ENCODE results near the gene WFDC5.

WFDC5 gene

GRCh38 chr20:45118028-45118427 is 3.1 kb upstream of the WFDC5 start:
- DNase-seq: no peak
- in situ Hi-C loops (cut with HindIII; ENCODE audit: low pct_ligation_motif_present, low pct_unique_long_range_greater_than_20kb, low sequenced_read_pairs): no loop called here

GRCh38 chr20:45117581-45117980 is 2.6 kb upstream of the WFDC5 start:
- DNase-seq: no peak
- in situ Hi-C loops (cut with HindIII; ENCODE audit: low pct_ligation_motif_present, low pct_unique_long_range_greater_than_20kb, low sequenced_read_pairs): no loop called here

DNA sequence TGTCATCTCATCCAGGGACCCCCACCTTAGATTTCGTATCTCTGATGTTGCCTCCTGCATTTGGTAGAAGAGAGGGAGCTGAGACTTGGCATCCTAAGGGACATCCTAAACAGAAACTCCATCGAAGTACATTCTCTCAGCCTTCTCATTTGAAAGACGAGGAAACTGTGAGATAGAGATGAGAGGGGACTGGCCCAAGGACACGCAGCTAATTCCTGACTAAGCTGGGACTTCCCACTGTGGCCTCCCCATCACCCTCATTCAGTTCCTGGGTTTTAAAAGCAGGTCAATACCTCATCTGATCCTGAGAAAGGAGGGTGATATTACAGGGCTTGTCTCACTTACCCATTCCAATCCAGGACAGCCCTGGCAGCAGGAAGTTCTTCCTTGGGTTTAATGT is 855 bp upstream of the WFDC5 start:
- DNase-seq: no peak
- in situ Hi-C loops (cut with HindIII; ENCODE audit: low pct_ligation_motif_present, low pct_unique_long_range_greater_than_20kb, low sequenced_read_pairs): no loop called here

- in situ Hi-C loops (cut with HindIII; ENCODE audit: low pct_ligation_motif_present, low pct_unique_long_range_greater_than_20kb, low sequenced_read_pairs): no loop called here
These were observed 406 bp upstream of the WFDC5 start for GRCh38 chr20:45115386-45115774.

DNA sequence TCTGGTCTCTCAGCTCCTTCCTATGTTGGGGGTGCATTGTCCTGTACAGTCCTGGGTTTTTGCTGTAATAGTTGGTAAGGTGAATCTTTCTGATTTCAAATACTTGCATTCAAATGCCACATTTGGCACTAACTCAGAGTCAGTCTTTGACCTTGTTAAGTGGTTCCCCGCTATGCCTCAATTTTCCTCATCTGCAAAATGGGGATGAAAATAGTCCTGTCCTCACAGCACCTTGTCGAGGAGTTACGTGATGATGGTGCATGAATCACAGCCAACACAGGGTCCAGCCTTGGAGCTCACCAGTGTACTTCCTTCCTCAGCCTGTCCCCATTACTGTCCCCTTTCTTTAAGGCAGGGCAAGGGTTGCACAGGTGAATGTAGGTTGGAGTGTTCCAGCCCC is 1.1 kb downstream of the WFDC5 start:
- in situ Hi-C loops (cut with HindIII; ENCODE audit: low pct_ligation_motif_present, low pct_unique_long_range_greater_than_20kb, low sequenced_read_pairs): no loop called here
- no peak for DNase-seq

More at GRCh38 chr20:45115386-45115774, 406 bp upstream of the WFDC5 start:
- DNase-seq: no peak

DNA sequence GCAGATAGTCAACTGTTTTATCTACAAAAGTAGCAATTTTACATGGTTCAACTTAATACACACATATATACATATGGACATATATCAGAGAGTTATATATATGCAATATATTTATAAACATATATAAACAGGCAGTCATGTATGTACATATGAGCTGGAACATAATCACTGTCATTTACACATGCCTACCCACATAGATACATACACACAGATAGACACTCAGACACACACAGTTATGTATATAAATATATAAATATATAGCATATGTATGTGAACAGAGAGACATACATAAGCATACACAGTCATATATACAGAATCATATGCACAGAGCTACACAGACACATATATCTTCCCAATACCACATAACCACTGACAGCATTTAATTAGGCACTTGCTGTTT is 2.2 kb downstream of the WFDC5 start:
- DNase-seq: no peak
- in situ Hi-C loops (cut with HindIII; ENCODE audit: low pct_ligation_motif_present, low pct_unique_long_range_greater_than_20kb, low sequenced_read_pairs): no loop called here

DNA sequence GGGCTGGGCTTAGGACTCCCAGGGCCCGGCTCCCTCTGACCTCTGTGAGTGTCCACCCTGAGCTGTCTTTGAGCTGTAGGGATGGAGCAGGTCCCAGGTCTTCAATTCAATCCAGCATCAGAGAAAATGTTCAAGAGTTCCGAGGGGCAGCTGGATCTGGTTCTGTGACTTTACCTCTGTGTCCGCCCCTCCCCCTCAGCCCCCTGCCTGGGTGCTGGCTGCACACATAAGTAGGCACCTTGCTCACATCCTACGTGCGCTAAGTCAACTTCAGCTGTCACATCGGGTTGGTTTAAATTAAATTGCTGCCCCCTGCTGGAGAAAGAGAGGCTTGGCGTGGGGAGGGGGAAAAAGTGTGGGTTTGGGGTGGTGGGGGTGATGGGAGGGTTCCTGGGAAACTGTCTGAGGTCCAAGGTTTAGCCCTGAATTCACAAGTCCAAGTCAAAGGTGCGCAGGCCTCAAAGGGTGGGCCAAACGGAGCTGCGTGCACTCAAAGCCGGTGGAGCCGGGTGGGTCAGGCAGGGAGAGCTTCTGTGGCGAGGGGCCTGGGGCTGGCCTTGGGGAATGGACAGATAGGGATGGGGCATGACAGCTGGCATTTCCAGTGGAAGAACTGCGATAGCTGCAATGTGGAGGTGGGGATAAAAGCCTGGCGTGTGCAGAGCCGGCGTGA is 3.0 kb downstream of the WFDC5 start:
- in situ Hi-C loops (cut with HindIII; ENCODE audit: low pct_ligation_motif_present, low pct_unique_long_range_greater_than_20kb, low sequenced_read_pairs): no loop called here
- DNase-seq: peak; percentile 24

GRCh38 chr20:45111285-45111684 is 3.7 kb downstream of the WFDC5 start:
- DNase-seq: no peak
- in situ Hi-C loops (cut with HindIII; ENCODE audit: low pct_ligation_motif_present, low pct_unique_long_range_greater_than_20kb, low sequenced_read_pairs): no loop called here

DNA sequence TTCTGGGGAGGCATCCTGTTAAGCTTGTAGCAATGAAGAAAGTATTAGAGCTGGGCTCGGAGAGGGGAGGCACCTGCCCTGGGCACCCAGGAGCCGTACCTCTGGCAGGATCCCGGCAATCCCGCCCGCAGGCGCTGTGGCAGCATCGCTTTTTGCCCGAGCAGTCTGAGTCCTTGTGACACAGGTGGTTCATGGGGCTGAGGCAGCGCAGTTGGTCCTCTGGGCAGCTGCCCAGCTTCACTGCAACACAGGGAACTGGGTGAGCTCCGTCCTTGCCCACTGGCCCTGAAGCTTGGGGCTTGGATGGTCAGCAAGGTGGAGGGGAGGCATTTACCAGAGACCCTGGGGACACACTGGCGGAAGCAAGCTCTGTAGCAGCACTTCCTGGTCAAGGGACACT is 4.7 kb downstream of the WFDC5 start:
- DNase-seq: no peak
- in situ Hi-C loops (cut with HindIII; ENCODE audit: low pct_ligation_motif_present, low pct_unique_long_range_greater_than_20kb, low sequenced_read_pairs): no loop called here

- DNase-seq: no peak
- in situ Hi-C loops (cut with HindIII; ENCODE audit: low pct_ligation_motif_present, low pct_unique_long_range_greater_than_20kb, low sequenced_read_pairs): no loop called here
These were observed 5.3 kb downstream of the WFDC5 start for GRCh38 chr20:45109634-45110033.

DNA sequence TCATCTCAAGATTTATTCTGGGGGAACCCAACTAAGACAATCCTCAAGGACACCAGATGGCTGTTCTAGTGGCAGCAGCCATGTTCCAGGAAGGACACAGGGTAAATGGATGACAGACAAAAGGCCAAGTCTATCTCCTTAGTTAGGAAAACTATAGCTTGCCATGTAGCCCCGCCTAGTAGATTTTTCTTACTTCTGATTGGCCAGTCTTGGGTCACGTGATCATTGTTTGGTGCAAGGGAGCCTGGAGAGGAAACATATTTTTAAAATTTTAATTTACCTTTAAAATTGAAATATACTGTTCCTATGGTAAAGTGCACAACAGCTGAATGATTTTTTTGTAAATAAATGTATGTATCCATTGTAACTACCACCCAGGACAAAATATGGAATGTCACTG is 9.7 kb downstream of the WFDC5 start:
- DNase-seq: peak; percentile 57
- in situ Hi-C loops (cut with HindIII; ENCODE audit: low pct_ligation_motif_present, low pct_unique_long_range_greater_than_20kb, low sequenced_read_pairs): no loop called here

GRCh38 chr20:45104786-45105185 is 10.2 kb downstream of the WFDC5 start:
- DNase-seq: peak; percentile 88
- in situ Hi-C loops (cut with HindIII; ENCODE audit: low pct_ligation_motif_present, low pct_unique_long_range_greater_than_20kb, low sequenced_read_pairs): no loop called here

DNA sequence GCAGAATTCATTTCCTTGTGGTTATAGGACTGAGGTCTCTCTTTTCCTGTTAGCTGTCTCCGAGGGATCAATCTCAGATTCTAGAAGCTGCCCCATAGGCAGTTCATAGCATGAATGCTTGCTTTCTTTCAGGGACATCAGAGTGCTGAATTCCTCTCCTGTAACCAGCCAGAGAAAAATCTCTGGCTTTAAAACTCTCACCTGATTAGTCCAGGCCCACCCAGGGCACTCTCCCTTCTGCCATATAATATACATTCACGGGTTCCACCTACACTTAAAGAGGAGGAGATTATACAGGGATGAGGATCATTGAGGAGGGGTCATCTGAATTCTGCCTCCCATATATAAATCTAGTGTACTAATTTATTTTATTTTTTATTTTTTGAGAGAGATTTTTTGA is 11.9 kb downstream of the WFDC5 start:
- in situ Hi-C loops (cut with HindIII; ENCODE audit: low pct_ligation_motif_present, low pct_unique_long_range_greater_than_20kb, low sequenced_read_pairs): no loop called here
- DNase-seq: no peak

DNA sequence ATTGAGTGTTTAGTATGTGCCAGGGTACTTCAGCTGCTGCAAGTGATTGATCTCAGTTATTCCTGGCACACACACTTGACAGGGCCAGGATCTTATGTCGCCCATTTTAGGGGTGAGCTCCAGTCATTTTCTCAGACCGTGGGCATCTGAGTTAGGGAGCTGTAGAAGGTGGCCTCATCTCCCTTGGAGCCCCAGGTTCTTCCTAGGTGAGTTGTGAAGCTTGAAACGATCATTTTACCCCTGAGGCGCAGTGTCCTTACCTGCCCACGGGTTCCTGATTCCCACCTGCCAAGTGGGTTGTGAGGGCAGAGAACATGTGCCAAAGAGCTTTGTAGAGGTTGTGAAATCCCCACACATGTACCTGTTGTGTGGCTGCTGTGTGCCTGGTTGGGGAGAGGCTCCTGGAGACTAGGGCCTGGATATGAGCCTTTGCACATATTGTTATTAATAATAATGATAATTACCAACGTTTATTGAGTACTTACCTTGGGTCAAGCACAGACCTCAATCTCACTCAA is 13.6 kb downstream of the WFDC5 start:
- DNase-seq: no peak
- in situ Hi-C loops (cut with HindIII; ENCODE audit: low pct_ligation_motif_present, low pct_unique_long_range_greater_than_20kb, low sequenced_read_pairs): no loop called here

- in situ Hi-C loops (cut with HindIII; ENCODE audit: low pct_ligation_motif_present, low pct_unique_long_range_greater_than_20kb, low sequenced_read_pairs): no loop called here
- DNase-seq: no peak
These were observed 14.3 kb downstream of the WFDC5 start, which contains the start of gene KCNS1 for GRCh38 chr20:45100563-45101245. KCNS1 (minus strand) TSS chr20:45101127; CDS start chr20:45099236, 1,891 bp downstream.

- in situ Hi-C loops (cut with HindIII; ENCODE audit: low pct_ligation_motif_present, low pct_unique_long_range_greater_than_20kb, low sequenced_read_pairs): no loop called here
- DNase-seq: no peak
These were observed 16.7 kb downstream of the WFDC5 start for GRCh38 chr20:45098103-45098773.

DNA sequence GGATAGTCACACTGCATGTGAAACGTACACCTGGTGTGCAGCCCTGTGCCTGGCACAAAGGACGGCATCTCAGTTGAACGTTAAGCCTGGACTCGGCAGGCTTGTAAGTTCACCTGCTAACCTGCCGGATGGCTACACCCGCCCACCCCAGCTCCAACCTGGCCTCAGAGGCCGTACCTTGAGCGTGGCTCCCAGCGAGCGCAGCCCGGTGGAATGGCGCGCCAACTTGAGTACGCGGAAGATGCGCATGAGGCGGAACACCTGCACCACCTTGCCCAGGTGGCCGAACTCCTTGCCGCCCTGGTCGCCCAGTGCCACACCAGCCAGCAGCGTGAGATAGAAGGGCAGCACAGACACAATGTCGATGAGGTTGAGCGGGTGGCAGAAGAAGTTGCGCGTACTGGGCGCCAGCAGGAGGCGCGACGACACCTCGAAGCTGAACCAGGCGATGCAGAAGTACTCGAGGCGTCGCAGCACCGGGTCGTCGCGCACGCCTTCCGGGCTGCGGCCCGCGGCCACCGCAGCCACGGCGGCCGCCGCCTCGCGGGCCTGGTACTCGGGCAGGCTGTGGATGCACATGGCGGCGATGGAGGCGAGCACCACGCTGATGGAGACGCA is 17.4 kb downstream of the WFDC5 start:
- no peak for DNase-seq
- in situ Hi-C loops (cut with HindIII; ENCODE audit: low pct_ligation_motif_present, low pct_unique_long_range_greater_than_20kb, low sequenced_read_pairs): no loop called here

- DNase-seq: no peak
- in situ Hi-C loops (cut with HindIII; ENCODE audit: low pct_ligation_motif_present, low pct_unique_long_range_greater_than_20kb, low sequenced_read_pairs): no loop called here
These were observed 18.2 kb downstream of the WFDC5 start for GRCh38 chr20:45096781-45097180.

GRCh38 chr20:45095805-45096238 is 19.2 kb downstream of the WFDC5 start:
- in situ Hi-C loops (cut with HindIII; ENCODE audit: low pct_ligation_motif_present, low pct_unique_long_range_greater_than_20kb, low sequenced_read_pairs): no loop called here
- peak; percentile 56 for DNase-seq

All from ACHN (cell line).